Amygdala (tissue), 56 donors: ENCODE results near the gene YAP1.
A peak's percentile ranks its signal among the peaks of the same experiment; 100 is the strongest.
"Not testable (repeated sequence)": the region's sequence is repeated elsewhere in the genome, so short reads cannot be mapped to it uniquely, and the experiment has no call there.

ENCODE experiments used
- DNase-seq, 56 donors: peaks; one replicate each; lab custom pipeline; 2025; lab: John Stamatoyannopoulos, UW

The YAP1 gene

DNA sequence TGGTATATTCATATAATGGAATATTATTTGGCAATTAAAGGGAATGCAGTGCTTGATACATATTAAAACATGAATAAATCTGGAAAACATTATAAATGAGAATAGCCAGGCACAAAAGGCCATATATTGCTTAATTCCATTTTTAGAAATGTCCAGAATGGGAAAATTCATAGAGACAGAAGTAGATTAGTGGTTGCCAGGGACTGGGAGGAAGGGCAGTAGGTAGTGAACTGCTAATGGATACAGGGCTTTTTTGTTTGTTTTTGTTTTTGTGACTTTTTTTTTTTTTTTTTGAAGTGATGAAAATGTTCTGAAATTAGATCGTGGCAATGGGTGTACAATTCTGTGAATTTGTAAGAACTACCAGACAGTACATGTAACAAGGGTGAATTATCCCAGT is 86.1 kb downstream of the YAP1 start:
- no peak for DNase-seq

DNA sequence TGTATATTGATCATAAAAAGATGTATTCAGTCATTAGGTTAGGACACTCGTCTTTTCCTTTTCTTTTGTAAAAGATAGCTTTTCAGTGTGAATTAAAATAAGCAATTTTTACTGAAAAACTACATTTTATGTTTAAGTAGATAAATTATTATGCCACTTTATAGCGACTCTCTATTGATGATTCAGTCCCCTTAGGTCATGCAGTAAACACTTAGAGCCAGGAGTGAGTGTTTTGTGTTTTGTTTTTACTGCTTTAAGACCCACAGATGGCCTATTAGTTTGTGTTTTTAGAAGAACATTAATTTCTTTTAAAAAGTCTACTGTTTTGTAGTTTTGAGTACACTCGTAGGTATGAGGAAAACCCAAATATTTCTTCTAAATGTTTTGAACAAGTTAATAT is 86.6 kb downstream of the YAP1 start:
- no peak for DNase-seq

DNA sequence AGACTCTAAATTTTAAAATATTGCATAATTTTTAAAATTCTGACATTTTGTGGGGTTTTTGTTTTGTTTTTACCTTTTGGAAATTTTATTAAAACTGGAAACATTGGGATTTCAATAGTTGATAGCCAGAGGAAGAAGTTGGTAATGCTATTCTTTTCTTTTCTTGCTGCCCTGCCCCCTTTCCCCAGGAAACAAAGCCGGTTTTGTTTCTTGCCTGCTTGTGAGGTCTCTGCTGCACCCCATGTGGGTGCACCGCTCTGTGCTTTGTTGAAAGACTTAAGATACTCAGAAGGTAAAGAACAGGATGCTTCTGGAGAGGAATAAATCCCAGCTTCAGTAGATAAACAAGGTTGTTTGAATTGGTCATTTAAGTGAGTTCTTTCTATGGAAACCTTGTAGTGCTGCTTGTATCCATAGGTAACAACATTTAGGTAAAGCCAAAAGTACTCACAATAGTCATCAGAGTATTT is 87.5 kb downstream of the YAP1 start:
- DNase-seq, result peak in 9 of 56 donors; percentile 0 to 8 (median 3)

DNA sequence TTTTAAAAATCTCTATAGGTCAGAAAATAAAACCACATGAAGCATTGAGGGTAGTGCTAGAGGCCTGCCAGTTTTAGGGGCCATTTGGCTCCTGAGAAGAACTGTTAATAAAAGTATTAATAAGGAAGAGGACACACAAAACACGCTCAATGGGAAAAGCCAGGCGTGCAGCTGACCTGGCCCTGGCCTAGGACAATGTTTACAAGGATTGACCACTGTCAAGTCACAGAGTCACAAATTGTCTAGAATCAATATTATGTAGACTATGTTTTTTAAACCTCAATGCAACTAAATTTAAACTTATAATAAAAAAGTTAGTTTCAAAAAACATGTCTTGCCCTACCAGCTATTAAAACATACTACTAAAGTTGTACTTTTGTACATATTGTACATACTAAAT is 89.4 kb downstream of the YAP1 start:
- DNase-seq, result no peak

- not testable (repeated sequence) for DNase-seq
Observed at GRCh38 chr11:102200325-102200724, 90.1 kb downstream of the YAP1 start.

DNA sequence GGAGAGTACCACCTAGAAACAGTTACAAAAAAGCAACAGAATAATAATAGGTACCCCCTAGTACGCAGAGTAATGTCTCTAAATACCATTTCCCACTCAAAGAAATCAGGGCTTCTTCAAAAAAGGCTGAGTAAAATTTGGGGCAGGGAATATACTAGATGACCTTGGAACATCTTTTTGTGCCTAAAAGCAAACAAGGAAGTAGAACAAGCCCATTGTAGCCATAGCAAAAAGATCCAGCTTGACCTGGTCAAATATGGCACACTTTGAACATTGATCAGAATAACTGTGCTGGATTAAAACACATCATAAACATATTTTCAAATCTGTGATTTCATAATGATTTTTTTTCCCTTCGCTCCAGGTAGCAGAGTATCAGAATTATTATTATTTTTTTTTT is 91.5 kb downstream of the YAP1 start:
- DNase-seq, result no peak

- DNase-seq, result no peak
Observed at GRCh38 chr11:102202972-102203371, 92.7 kb downstream of the YAP1 start.

GRCh38 chr11:102204174-102204573 is 93.9 kb downstream of the YAP1 start:
- no peak for DNase-seq

DNA sequence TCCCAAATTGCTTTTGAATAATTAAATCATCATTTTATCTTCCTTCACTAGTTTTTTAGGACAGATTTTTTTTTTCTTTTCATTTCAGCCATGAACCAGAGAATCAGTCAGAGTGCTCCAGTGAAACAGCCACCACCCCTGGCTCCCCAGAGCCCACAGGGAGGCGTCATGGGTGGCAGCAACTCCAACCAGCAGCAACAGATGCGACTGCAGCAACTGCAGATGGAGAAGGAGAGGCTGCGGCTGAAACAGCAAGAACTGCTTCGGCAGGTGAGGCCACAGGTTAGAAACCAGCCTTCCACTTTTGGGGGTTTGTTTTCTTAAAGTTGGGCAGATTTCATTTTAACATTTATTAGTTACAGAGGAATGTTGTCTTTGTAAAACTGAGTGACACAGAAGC is 95.6 kb downstream of the YAP1 start:
- no peak for DNase-seq

DNA sequence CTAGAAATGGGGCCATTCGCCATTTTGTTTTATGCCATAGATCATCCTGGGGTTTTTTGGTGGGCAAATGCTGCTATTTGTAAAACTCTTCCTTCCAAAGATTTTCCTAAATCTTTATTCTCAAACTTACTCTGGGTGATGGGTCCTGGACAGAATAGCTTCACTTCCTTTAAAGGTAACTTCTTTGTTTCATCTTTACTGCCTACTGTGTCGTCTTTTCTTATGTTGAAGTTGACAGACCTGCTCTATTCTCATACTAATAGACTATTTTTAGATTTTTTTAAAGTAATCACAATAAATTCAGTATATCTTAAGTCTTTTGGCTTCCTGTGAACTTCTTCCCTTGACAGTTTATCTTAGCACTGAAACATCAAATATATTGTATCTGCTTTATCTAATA is 98.6 kb downstream of the YAP1 start:
- no peak for DNase-seq

DNA sequence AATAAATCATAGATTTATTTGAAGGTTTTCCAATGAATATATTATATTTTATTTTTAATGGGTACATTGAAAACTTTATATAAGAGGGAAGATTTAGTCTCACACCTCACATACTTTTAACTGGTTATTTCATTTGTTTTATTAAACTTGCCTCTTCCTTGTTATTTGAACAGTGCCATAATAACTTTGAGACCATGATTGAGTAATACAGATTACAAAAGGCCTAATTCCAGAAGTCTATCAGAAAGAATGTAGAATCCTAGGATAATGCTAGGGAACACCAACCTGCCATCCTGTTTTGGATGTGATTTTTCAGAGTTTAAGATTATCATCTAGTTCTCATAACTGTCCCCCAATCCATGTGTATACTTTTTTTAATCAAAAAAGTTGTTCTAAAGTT is 104.4 kb downstream of the YAP1 start:
- no peak for DNase-seq

- no peak for DNase-seq
Observed at GRCh38 chr11:102216433-102217075, 106.3 kb downstream of the YAP1 start.

GRCh38 chr11:102220728-102221467 is 110.7 kb downstream of the YAP1 start:
- no peak for DNase-seq

GRCh38 chr11:102223859-102224258 is 113.6 kb downstream of the YAP1 start:
- DNase-seq, result no peak

DNA sequence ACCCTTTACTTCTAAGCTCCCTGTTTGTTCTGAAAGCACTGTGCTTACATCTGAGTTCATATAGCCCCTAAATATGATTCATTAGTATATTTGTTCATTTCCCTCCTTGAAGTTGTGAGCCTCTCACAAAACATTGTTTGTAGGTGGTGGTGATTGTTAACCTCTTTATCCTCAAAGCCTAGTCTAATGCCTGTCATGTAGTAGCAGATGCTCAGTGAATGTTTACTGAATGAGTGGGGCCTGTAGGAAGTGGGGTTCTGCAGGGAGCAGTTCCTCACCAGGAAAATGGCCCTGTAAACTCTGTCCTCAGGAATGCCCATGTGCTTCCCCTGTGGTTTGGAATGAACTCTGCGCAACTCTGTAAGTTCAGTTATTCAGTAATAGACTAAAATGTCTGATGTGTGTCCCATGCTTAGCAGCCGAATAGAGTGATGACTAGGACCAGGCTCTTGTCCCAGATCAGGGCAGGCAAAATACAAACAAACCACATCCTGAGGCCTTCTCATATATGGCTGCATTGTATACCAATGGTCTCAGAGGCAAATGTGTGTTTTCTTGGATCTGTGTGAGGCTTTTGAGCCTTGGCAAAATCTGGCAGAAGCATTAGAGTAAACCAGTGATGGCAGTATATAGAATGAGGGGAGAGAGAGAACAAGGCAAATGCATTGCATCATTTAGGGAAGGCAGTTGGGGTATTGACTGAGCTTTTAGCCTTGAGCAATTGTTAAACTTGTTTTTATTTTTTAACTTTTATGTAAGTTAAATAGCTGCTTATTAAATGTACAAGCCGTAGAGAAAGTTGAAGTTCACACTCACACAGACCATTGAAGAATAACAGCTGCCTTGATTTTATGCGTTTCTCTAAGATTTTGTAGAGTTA is 115.7 kb downstream of the YAP1 start:
- no peak for DNase-seq

GRCh38 chr11:102226702-102227490 is 116.6 kb downstream of the YAP1 start:
- no peak for DNase-seq

GRCh38 chr11:102229510-102230123 is 119.4 kb downstream of the YAP1 start:
- DNase-seq, result no peak

DNA sequence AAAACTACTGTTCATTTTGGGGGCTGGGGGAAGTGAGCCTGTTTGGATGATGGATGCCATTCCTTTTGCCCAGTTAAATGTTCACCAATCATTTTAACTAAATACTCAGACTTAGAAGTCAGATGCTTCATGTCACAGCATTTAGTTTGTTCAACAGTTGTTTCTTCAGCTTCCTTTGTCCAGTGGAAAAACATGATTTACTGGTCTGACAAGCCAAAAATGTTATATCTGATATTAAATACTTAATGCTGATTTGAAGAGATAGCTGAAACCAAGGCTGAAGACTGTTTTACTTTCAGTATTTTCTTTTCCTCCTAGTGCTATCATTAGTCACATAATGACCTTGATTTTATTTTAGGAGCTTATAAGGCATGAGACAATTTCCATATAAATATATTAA is 119.9 kb downstream of the YAP1 start:
- no peak for DNase-seq

- DNase-seq, result no peak
Observed at GRCh38 chr11:102230911-102231310, 120.7 kb downstream of the YAP1 start.
